ENCODE measurements around the gene ZNF335.

GRCh38 chr20:46012921-46013320 lies 40.9 kb upstream of the ZNF335 start:
- TF ChIP-seq CTCF (IDR thresholded peaks at IDR 0.05; ENCODE audit: poor library complexity) (no peak), EZH2phosphoT487 (IDR thresholded peaks at IDR 0.05; ENCODE audit: low read depth, severe bottlenecking, unreplicated experiment) (no peak), EZH2 (IDR thresholded peaks at IDR 0.05; ENCODE audit: borderline replicate concordance) (no peak)
